NCI-H446 (cell line): ENCODE data around the gene SERP1.
A peak's percentile ranks its signal among the peaks of the same experiment; 100 is the strongest.
"Not testable (repeated sequence)": the region's sequence is repeated elsewhere in the genome, so short reads cannot be mapped to it uniquely, and the experiment has no call there.

ENCODE experiments used
- DNase-seq, 2 experiments: peaks; one replicate each; lab custom pipeline; 2025; lab: John Stamatoyannopoulos, UW

The SERP1 gene

DNA sequence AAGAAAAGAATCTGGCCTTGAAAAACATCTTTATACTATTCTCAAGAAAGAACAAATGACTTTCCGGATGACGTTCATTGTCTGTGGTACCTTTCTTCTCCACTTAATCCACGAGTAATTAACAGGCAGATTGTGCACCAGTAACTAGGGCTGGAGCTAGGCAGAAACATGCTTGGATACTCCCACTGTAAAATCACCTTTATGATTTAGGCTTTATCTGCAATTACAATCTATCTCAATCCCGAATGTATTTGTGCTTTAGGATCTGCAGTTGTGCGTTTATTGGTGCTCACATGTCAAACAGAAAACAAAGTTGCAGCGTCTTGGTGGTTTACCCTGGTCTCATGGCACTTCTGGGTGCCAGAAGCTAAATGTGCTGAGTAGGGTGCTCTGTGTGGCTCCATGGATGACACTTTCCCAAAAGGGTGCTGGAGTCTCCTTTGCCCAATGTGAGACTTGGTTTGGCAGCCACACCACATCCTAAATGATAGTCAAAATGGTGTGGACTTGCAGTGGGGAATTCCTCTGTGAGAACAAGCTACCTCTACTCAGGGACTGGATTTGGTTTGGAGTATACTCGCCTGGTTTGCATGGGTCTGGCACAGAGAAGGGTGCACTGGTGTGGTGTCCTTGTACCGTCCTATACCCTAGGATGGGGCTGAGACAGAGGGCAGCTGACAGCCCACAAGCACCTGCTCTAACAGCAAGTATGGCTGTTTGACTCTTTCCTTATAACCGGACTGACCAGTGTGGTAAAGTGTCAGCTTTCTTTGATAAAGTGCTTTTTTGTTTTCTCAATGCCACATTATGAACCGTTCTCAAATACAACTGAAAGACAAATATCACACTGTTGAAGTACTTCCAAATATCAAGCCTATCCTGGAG, 7.7 kb downstream of the SERP1 start:
- DNase-seq: no peak

DNA sequence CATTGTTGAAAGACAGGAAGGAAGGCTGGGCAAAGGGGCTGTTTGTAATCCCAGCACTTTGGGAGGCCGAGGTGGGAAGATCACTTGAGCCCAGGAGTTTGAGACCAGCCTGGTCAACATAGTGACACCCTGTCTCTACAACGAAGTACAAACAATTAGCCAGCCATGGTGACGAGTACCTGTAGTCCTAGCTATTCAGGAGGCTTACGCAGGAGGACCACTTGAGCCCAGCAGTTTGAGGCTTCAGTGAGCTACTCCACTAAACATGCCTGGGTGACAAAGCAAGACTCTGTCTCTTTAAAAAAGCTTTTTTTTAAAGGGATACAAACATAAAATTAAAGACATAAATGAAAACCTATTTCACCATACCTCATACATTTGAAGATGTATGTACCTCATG, 11.1 kb downstream of the SERP1 start:
- no peak for DNase-seq

DNA sequence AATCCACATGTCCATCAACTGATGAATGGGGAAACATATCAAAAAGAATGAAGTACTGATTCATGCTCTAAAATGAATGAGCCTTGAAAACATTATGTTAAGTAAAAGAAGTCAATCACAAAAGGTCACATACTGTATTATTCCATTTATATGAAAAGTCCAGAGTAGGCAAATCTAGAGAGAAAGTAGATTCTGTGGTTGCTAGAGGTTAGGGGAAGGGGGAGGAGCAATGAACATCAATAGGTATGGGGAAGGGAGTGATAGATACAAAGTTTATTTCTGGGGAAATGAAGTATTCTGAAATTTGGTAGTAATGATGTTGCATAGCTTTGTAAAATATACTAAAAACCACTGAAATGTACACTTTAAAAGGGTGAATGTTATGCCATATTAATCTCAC, 14.5 kb downstream of the SERP1 start:
- no peak for DNase-seq

DNA sequence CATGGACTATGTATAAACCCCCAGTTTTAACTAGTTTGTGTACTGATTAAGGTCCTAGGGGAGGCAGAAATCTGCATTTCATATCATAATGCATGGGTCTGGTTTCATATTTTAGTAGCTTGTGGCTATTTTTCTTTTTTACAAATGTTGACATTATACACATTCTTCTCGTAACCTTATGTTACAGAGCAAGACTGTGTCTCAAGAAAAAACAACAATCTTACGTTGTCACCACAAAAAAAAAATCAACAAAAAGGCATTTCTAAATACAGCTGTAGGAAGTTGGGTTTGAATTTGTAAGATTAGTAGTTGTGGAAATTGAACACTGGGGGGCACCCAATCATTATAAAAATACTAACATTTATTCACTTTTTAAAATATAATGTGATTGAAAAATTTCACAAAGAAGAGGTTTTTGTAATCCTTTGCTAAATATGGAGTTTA, 17.9 kb downstream of the SERP1 start:
- peak in 1 of 2 experiments; percentile 21 for DNase-seq

DNA sequence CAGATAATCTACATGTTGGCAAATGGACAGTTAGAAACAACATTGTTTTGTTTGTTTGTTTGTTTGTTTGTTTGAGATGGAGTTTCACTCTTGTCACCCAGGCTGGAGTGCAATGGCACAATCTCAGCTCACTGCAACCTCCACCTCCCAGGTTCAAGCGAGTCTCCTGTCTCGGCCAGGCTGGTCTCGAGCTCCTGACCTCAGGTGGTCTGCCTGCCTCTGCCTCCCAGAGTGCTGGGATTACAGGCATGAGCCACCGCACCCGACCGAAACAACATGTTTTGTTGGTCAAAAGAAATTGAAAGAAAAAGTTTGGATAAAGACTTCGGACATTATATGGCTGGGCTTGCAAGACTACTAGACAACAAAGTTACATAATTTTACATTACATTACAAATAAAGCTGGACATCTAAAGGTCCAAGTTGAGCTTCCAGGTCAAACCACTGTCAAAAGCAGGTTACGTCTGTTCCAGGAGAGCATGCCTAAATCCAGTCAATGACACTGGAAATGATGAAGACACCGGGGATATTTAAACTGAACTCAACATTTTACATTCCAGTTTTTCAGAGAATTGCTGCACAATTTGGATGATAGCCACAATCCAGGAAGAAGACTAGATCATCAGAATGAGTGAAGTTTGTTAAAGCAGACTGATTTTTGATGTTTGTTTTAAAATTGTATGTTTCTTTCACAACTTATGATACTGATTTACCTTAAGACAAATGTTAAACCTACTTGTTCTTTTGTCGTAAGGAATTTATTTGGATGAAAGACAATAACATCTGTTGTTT, 18.6 kb downstream of the SERP1 start:
- DNase-seq: no peak

DNA sequence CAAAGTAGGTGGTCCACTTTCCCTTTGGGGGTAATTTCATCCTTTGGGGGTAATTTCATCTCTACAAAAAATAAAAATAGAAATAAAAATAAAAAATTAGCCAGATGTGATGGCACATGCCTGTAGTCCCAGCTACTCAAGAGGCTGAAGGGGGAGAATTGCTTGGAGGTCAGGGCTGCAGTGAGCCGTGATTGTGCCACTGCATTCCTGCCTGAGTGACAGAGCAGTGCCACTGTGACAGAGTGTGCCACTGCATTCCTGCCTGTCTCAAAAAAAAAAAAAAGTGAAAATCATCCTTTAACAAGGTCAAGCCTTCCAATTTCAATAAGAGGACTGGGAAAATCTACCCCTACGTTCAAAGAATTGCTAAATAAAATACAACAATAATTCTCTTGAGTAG, 22.8 kb downstream of the SERP1 start:
- no peak for DNase-seq

DNA sequence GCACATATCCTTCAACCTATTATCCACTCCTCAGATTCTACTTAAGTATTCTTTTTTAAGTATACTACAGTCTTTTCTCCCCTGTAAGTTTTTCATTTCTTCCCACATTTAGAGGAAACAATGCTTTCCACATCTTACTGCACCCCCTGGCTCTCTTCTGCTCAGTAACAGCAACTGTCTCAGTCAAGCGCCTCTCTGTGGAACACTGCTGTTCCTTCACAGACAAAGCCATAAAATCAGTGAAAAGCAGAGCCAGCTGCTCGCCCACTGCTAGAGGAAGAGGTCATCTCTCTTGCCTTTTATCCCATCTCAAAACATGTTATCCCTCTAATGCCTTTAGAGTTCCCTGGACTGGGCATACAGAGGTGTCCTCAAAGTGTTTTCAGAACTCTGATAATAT, 24.8 kb downstream of the SERP1 start:
- DNase-seq: no peak

DNA sequence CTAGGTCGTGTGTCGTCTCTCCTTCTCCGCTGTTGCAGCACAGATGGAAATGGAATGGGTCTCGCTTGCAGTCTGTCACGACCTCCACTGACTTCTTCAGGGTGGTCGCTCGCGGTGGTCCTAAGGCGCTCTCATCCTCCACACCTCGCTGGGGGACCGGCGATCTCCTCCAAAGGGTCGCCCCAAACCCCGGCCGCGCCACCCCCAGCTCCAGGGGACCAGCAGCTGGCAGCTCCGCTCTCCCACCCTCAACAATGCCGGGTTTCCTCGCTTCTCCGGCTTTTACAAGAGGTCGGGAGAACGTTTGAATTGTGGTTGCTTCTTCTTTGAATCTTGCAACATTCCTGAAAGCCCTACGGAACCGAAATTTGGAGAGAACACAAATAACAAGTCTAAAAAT, 25.9 kb downstream of the SERP1 start:
- no peak for DNase-seq

DNA sequence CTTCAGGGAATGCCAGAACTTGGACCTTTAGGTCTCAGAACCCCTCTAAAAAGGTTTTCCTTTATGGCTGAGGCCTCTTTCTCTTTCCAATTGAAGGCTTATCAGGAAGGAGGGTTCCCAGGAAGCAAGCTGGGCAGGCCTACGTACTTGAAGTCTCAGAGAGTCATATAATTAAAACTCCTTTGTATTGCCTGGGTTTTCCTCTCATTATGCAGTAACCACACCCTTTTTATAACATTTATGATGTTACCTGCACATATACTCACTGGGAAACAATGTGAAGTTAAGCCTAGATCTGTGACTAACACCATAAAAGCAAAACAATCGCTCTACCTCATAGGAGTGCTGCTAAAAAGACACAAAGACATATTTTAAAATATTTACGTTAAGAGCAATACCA, 27.3 kb downstream of the SERP1 start:
- DNase-seq: no peak

DNA sequence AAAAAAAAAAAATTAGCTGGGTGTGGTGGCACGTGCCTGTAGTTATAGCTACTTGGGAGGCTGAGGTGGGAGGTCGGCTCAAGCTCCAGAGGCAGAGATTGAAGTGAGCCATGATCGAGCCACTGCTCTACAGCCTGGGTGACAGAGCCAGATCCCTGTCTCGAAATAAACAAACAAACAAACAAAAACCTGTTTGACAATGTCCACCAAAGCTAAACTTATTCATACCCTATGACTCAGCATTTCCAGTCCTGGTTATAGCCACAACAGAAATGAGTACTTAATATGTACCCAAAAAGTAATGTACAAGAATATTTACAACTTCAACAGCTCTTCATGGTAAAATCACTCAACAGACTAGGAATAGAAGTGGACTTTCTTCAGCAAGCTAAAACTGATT, 31.1 kb downstream of the SERP1 start:
- DNase-seq: no peak

DNA sequence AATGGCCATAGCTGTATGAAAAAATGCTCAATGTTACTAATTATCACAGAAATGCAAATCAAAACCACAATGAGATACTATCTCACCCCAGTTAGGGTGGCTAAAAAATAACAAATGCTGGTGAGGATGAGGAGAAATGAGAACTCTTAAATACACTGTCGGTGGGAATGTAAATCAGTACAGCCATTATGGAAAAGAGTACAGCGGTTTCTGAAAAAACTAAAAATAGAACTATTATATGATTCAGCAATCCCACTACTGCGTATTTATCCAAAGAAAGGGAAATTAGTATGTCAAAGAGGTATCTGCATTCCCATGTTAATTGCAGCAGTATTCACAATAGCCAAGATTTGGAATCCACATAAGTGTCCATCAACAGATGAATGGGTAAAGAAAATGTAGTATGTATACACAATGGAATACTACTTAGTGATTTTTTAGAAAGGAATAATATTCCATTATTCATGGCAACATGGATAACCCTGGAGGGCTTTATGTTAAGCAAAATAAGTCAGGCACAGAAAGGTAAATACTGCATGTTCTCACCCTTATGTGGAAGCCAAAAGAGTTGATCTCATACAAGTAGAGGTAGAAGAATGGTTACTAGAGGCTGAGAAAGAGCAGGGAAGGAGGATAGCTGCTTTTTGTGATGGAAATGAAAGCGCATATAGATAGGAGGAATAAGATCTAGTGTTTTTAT, 35.0 kb downstream of the SERP1 start:
- DNase-seq: no peak

DNA sequence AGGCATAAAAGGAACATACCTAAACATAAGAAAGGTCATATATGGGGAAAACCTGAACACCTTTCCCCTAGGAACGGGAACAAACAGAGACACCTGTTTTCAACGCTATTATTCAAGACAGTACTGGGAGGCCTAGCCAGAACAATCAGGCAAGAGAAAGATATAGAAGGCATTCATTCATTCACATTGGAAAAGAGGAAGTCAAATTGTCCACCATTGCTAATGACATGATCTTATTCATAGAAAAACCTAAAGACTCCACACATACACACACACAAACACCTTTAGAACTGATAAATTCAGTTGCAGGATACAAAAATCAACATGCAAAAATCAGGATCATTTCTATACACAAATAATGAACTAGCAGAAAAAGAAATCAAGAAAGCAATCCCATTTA, 36.5 kb downstream of the SERP1 start:
- no peak for DNase-seq

DNA sequence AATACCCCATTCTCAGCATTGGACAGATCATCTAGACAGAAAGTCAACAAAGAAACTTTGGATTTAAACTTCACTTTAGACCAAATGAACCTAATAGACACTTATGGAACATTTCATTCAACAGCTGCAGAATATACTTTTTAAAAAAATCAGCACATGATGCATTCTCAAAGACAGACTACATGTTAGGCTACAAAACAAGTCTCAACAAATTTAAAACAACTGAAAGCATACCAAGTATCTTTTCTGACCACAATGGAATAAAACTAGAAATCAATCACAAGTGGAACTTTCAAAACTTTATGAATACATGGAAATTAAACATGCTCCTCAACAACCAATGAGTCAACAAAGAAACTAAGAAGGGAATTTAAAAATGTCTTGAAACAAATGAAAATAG, 37.9 kb downstream of the SERP1 start:
- DNase-seq: no peak

DNA sequence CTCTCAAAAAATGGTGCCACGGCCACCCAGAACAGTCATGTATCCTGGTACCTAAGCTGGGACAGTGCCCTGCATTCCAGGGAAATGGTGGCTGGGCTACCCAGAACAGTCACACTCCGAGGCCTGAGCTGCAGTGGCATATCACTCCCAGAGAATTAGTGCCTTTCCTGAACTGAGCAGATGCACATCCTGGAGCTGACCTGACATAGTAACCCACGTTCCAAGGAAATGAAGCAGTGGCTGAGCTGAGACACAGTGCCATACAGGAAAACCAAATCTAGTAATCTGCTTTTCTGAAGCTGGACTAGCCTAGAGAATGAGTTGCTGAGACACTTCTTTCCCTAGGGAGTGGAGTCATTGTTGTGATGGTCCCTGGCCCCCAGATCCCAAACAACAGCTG, 41.8 kb downstream of the SERP1 start:
- no peak for DNase-seq

DNA sequence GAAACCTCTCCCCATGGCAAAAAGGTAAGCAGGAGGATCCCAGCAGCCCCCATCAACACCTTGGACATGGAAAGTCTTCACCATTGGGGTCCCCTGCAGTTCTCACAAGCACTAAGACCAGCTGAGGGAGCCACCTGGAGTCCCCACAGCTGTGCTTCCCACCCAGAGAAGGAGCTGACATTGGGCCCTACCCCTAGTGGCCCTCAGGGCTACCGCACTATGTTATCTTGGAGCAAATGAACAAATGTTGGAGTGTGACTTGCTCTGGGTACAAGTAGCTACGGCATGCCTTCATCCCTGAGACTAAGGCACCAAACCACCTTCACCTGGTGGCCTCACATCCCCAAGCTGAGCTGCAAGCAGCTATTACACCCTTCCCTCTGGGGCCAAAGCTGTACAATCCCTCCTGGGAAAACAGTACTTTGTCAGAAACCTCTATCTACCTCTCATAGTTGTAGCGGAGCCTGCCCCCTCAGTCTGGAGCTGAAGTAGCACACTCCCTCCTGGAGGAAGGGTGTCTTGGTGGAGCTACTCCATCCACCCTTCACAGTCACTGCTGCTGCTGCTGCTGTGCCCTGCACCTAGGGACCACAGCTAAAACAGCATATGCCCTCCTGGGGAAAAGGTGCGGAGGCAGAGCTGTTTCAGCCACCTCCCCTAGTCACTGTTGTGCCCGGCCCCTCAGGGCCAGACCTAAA, 42.7 kb downstream of the SERP1 start:
- no peak for DNase-seq

DNA sequence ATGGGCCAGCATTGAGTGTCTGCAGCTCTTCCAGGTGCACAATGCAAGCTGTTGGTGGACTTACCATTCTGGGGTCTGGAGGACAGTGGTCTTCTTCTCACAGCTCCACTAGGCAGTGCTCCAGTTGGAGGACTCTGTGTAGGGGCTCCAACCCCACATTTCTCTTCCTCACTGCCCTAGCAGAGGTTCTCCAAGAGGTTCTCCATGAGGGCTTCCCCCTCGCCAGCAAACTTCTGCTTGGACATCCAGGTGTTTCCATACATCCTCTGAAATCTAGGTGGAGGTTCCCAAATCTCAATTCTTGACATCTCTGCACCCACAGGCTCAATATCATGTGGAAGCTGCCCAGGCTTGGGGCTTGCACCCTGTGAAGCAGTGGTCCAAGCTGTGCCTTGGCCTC, 45.3 kb downstream of the SERP1 start:
- not testable (repeated sequence) for DNase-seq

DNA sequence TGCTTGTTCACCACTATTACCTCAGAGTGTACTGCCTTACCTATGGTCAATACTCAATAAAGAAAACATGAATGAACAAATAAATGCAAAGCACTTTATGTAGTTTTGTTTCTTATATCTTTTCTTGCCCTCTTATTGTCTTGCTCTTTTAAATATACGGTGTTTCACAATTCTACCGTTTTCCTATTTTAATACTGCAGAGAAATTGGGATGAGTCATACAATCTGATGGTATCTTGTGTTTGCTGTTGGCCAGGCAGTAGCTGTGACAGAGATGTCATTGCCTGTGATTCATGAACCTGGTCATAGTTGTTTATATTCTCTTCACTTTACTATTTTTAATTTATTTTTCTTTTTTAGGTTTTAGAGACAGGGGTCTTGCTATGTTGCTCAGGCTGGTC, 48.3 kb downstream of the SERP1 start:
- no peak for DNase-seq

DNA sequence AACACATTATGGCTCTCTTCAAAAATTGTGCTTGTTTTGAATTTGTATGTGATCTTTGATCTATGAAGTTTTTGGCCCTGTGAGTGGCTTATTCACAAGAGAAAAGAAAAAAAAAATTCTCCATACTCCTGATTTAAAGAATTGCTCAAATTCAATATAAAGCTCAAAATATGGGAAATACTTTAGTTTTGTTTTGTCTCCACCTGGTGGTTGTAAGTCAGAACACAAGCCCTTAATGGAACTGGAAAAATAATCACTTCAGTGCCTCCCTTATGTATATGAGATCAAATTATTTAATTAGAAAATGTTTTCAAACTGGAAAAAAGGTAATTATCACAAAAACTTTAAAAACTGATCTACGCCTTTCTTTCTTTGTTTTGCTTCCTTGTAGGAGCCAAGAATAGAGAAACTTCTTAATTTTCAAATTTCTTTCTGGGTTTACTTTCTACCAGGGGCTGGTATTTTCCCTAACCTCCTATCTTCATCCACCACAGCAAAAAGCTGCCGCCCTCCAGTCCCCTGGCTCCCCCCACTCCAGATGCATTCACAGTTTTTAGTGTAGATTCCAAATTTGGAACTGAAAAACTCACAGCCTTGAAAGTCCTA, 50.6 kb downstream of the SERP1 start:
- peak; percentile 72 to 82 for DNase-seq

DNA sequence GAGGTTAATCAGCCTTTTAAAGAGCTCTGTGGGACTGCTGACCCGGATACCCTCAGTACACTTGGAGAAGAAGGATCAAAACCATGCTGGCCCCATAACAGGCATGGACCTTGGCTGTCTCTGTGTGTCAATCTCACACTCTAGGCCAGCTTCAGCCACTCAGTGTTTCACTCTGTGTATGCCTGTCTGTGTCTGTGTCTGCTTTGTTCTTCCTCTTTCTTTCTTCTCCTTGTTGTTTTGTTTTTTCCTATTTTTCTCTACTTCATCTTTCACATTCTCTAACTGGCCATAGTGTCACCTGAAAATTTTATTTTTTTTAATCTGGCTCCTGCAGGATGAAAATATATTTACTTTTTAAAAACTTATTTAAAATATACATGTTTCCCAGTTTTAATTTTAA, 51.1 kb downstream of the SERP1 start:
- no peak for DNase-seq

DNA sequence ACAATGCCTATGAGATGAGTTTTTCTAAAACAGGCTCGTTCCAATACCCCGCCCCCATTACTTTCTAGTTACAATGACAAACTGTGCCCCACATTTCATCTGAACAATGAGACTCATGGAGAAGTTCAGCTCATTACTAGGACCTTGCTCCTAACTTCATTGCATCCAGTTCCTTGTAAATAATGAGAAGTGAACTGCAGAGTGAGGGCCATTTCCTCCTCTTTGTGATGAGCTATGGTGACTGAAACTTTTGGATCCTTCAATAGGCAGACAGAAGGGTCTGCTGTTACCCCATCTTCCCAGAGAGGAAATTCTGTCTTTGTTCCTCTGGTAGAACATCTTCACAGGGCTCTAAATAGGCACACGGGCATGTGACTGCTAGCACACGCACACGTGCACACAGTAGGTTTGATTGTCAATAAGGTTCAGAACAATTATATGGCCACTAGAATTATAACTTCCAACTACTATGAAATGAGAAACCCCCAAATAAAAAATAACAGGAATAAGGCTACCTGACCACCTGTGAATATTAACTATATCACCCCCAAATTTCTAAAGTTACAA, 51.8 kb downstream of the SERP1 start:
- DNase-seq: no peak
